Mucosa of rectum (tissue), 2 donors: ENCODE measurements around the gene GUCY2D.

Source experiments
- H3K27ac ChIP-seq, 2 donors: one replicate each; pipeline ENCODE4 v1.7.0; 2013; ENCODE audit warnings: inconsistent platforms in 2 of 2, low read depth in 2 of 2, low read length in 2 of 2
- H3K27me3 ChIP-seq, 2 donors: one replicate each; pipeline ENCODE4 v1.7.0; 2013; ENCODE audit warnings: low read length in 2 of 2; ENCODE audit not compliant: control insufficient read depth in 2 of 2, insufficient read depth in 2 of 2
- H3K36me3 ChIP-seq, 2 donors: one replicate each; pipeline ENCODE4 v1.7.0; 2013; ENCODE audit warnings: low read length in 2 of 2; ENCODE audit not compliant: control insufficient read depth in 2 of 2, insufficient read depth in 2 of 2
- H3K4me1 ChIP-seq, 2 donors: one replicate each; pipeline ENCODE4 v1.7.0; 2013; ENCODE audit warnings: low read length in 2 of 2, mild to moderate bottlenecking in 1 of 2; ENCODE audit not compliant: control insufficient read depth in 2 of 2, insufficient read depth in 2 of 2
- H3K4me3 ChIP-seq, 2 donors: one replicate each; pipeline ENCODE4 v1.7.0; 2013; ENCODE audit warnings: low read length in 2 of 2
- H3K9ac ChIP-seq, 2 donors: one replicate each; pipeline ENCODE4 v1.7.0; 2013; ENCODE audit warnings: low read length in 2 of 2, low read depth in 1 of 2, mild to moderate bottlenecking in 1 of 2
- H3K9me3 ChIP-seq, 2 donors: one replicate each; pipeline ENCODE4 v1.7.0; 2013; ENCODE audit warnings: low read length in 2 of 2; ENCODE audit not compliant: control insufficient read depth in 2 of 2
- donor health status: healthy.
- donor health status: Normal muscosa, but diverticular disease.

The GUCY2D gene

DNA sequence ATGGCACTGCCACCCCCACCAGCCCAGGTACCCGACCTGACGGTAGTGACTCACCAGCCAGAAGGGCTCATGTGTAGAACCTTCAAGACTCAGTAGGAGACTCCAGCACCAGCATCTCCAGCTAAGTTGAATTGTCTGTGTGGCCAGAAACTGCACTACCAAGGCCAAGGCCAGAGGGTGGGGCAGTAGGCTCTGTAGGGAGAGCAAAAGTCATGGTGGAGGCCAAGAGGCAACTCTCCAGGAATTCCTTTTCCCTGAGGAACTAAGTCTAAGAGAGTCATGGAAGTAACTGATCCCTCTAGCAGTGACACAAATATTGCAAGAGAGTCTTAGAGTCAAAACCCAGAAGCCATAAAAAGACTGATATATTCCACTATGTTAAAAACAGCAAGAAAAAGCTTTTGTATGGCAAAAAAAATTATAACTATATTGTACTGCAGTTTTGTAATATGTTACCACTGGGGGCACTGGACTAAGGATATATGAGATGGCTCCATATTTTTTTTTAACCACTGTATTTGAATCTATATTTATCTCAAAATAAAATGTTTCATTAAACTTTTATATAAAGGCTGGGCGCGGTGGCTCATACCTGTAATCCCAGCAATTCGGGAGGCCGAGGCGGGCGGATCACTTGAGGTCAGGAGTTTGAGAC lies 30.2 kb upstream of the GUCY2D start:
- peaks cover 7 to 10% of the 10 kb centered on the region in 2 donors for H3K9me3 ChIP-seq
- H3K27ac ChIP-seq = no peak overlapping the region

DNA sequence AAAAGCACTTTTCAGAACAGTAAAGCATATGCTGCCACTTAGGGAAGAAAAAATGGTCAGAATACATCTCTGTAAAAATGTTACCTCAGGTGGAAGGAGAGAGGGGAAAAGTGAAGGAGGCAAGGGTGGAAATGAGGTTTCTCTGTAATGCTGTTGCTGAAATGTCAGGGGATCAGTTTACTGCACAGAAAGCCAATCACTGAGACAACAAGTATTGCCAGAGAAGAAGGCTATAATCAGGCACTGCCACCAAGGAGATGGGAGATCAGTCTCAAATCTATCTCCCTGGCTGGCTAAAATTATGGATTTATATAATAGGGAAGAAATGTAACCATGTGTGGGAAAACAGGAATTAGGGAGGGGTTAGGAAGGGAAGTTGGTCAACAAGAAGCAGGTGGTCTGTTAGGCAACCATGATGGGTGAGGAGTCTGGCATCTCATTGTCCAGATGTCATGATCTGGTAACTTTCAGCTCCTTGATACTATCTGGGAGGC lies 27.7 kb upstream of the GUCY2D start:
- no peak overlapping the region for H3K27ac ChIP-seq
- H3K9me3 ChIP-seq = peaks cover 7 to 10% of the 10 kb centered on the region in 2 donors
- H3K36me3 ChIP-seq = no peaks in the 10 kb centered on the region
- peaks cover 0 to 5% of the 10 kb centered on the region in 2 donors for H3K27me3 ChIP-seq
- H3K4me1 ChIP-seq = peaks cover 0 to 5% of the 10 kb centered on the region in 2 donors
- no peak overlapping the region for H3K9ac ChIP-seq
- H3K4me3 ChIP-seq = no peak overlapping the region

More for the DNA sequence above, 30.2 kb upstream of the GUCY2D start:
- Histone ChIP-seq H3K9ac (no peak overlapping the region), H3K27me3 (peaks cover 0 to 5% of the 10 kb centered on the region in 2 donors), H3K4me1 (peaks cover 0 to 5% of the 10 kb centered on the region in 2 donors), H3K36me3 (no peaks in the 10 kb centered on the region), H3K4me3 (no peak overlapping the region)

DNA sequence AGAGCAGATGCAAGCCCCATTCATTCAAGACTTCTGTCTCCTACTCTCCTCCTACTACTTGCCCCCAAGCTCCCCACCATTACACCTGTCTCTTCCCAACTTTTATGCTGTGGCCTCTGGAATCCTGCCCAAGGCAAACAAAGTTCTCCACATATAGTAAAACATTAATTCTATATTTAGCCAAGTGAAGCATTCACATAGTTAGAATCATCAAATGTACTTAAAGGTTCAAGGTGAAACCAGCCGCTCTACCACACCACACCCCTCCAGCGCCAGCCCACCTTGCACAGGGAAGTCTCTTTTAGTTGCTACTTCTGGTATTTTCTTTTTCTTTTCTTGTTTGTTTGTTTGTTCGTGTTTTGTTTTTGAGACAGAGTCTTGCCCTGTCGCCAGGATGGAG lies 25.4 kb upstream of the GUCY2D start:
- Histone ChIP-seq H3K9me3 (peaks cover 7 to 10% of the 10 kb centered on the region in 2 donors), H3K36me3 (no peaks in the 10 kb centered on the region), H3K4me1 (peaks cover 0 to 5% of the 10 kb centered on the region in 2 donors), H3K4me3 (peak overlapping the region in 1 of 2 donors; percentile 26), H3K27me3 (peaks cover 0 to 3% of the 10 kb centered on the region in 2 donors), H3K9ac (no peak overlapping the region), H3K27ac (no peak overlapping the region)

DNA sequence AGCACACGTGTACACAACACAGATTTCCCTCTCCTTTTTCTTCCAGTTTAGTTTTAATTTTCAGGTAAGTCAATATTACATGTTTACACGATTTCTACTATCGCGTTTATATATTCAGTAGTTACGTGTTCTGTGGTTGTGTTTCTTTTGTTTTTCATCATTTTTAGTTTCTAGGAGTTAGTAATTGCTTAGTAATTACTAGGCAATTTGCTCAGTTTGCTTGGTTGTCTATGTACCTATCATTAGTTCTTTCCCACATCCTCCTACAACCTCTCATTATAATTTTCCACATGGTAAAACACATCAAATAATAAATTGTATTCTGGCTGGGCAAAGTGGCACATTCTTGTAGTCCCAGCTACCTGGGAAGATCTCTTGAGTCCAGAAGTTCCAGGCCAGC lies 24.6 kb upstream of the GUCY2D start:
- Histone ChIP-seq H3K4me3 (no peak overlapping the region), H3K9ac (no peak overlapping the region), H3K36me3 (no peaks in the 10 kb centered on the region), H3K27ac (no peak overlapping the region), H3K9me3 (peaks cover 7 to 10% of the 10 kb centered on the region in 2 donors), H3K27me3 (peaks cover 0 to 4% of the 10 kb centered on the region in 2 donors), H3K4me1 (peaks cover 0 to 5% of the 10 kb centered on the region in 2 donors)

DNA sequence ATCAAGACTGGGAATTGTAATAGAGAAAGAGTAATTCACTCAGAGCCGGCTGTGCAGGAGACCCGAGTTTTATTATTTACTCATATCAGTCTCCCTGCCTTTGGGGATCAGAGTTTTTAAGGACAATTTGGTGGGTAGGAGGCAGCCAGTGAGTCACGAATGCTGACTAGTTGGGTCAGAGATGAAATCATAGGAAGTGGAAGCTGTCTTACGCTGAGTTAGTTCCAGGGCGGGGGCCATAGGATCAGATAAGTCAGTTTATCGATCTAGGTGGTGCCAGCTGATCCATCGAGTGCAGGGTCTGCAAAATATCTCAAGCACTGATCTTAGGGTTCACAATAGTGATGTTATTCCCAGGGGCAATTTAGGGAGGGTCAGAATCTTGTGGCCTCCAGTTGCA lies 20.2 kb upstream of the GUCY2D start:
- Histone ChIP-seq H3K4me1 (no peaks in the 10 kb centered on the region), H3K4me3 (no peak overlapping the region), H3K27ac (no peak overlapping the region), H3K27me3 (peaks cover 0 to 4% of the 10 kb centered on the region in 2 donors), H3K9me3 (no peaks in the 10 kb centered on the region), H3K36me3 (no peaks in the 10 kb centered on the region), H3K9ac (no peak overlapping the region)

DNA sequence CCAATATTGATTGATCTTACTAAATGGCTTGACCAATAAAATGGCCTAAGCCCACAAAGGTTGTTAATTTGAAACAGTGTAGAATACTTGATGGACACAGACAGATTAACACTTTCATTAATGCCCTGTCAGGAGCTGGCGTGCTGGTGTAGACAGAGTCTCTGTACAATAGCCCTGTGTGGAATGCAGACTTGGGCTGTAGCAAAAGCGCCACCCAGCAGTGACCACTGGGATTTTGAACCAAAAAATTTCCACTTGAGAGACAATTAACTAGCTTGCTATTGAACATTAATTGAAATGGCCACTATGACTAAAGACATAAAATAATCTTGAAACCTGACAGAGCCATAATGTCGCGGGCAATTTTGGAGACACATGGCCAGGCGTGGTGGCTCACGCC lies 19.7 kb upstream of the GUCY2D start:
- Histone ChIP-seq H3K36me3 (no peaks in the 10 kb centered on the region), H3K4me3 (no peak overlapping the region), H3K9ac (no peak overlapping the region), H3K27ac (no peak overlapping the region), H3K27me3 (peaks cover 0 to 4% of the 10 kb centered on the region in 2 donors), H3K9me3 (no peaks in the 10 kb centered on the region), H3K4me1 (no peaks in the 10 kb centered on the region)

DNA sequence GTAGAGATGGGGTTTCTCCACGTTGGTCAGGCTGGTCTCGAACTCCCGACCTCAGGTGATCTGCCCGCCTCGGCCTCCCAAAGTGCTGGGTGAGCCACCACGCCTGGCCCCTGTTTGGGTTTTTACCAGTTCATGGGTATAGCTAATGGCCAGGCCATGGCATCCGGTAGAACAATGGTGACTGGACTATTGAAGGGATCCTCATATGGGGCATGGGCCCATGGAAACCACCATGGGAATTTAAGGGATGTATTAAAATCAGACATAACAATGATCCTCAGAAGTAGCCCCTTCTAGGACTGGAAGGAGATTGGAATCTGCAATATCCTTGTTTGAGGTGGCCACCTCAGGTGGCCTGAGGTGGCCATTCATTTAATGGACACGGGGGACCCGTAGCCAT lies 17.5 kb upstream of the GUCY2D start:
- H3K36me3 ChIP-seq = no peaks in the 10 kb centered on the region
- no peak overlapping the region for H3K4me3 ChIP-seq
- no peak overlapping the region for H3K9ac ChIP-seq
- no peak overlapping the region for H3K27ac ChIP-seq
- peaks cover 2 to 7% of the 10 kb centered on the region in 2 donors for H3K4me1 ChIP-seq
- H3K27me3 ChIP-seq = peaks cover 0 to 4% of the 10 kb centered on the region in 2 donors
- no peaks in the 10 kb centered on the region for H3K9me3 ChIP-seq

DNA sequence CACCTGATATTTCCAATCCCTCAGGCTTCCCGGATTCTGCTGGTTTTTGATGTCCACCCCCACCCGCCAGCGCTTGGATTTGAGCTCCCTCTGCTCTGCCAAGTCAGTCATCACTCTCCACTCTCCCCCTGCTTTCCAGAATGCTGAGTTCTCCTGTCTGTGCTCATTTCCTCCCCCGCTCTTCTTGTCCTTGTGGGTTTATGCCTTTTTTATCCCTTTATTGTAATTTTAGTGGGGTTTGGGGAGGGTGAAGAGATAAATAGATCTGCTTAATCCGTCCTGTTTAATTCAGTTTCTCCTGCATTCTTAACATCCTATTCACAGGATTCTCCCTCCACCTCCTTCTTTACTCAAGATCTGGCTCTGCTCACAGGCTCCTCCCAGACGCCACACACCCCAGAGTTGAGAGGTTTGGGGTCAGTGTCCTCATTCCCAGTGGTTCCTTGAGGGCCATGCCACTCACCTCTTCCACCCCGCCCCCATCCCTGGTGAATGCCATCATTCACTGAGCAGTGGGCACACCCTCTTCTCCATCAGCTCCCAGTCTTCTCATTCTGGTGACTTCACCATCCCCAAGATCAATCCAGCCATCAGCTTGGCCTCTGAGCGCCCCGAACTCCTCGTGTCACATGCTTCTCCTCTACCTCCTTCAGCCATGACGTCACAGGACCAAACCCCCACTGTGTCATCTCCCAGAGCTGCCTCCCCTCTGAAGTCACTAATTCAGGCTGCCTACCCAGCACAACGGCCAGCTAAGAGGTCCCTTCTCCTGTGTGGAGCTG lies 15.1 kb upstream of the GUCY2D start:
- H3K36me3 ChIP-seq = no peaks in the 10 kb centered on the region
- H3K9me3 ChIP-seq = no peaks in the 10 kb centered on the region
- H3K9ac ChIP-seq = no peak overlapping the region
- H3K4me3 ChIP-seq = no peak overlapping the region
- H3K27me3 ChIP-seq = peaks cover 0 to 4% of the 10 kb centered on the region in 2 donors
- H3K4me1 ChIP-seq = peaks cover 8% of the 10 kb centered on the region in 2 donors
- H3K27ac ChIP-seq = no peak overlapping the region

DNA sequence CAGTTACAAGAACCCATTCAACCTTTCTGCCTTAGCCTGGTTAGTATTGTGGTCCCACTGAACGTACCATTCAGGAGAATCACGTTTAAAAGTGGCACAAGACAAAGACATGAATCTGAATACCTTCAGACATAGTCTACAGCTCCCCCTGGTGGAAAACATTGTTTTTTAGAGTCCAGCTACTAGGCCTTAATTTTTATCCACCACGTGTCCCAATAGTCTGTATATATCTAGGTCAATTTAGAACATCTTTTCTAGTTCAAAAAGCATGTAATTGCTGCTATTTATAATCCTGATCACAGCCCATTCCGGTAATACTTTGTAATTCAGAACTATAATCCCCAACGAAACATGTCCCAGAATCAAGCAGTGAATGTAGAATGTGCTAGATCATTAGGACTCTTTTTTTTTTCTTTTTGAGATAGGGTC lies 13.7 kb upstream of the GUCY2D start:
- Histone ChIP-seq H3K9ac (no peak overlapping the region), H3K4me1 (peaks cover 8% of the 10 kb centered on the region in 2 donors), H3K4me3 (no peak overlapping the region), H3K36me3 (no peaks in the 10 kb centered on the region), H3K9me3 (no peaks in the 10 kb centered on the region), H3K27ac (no peak overlapping the region), H3K27me3 (no peaks in the 10 kb centered on the region)
